PC-9 (cell line): ENCODE data around the gene ITSN1. TPM values are rescaled to one million over a fixed set of nuclear protein-coding genes. Genes with fewer than 3 reads are reported as not detected.

Source experiments
- BruUV-seq: library from RNA; stranded (reverse); fragments of 400-500 nt; replicated peaks from 2 replicates; lab custom pipeline; 2021; lab: Mats Ljungman, UMichigan
- CTCF ChIA-PET: fragments of 300-600 bp; sonication (Branson Sonifier 250); formaldehyde crosslinking; loops from one replicate; lab custom pipeline; 2022; ENCODE audit warnings: antibody characterized with exemption; lab: Charles Lee
- POLR2A ChIA-PET: fragments of 300-600 bp; sonication (Branson Sonifier 250); formaldehyde crosslinking; loops from one replicate; lab custom pipeline; 2022; ENCODE audit warnings: antibody characterized with exemption; ENCODE audit not compliant: unreplicated experiment; lab: Charles Lee
- DNase-seq, 2 experiments: peaks; one replicate each; pipeline versions ENCODE4 v3.0.0 to v3.0.0-alpha.2; 2015 to 2022; ENCODE audit warnings: mixed read lengths in 1 of 2
- H2AFZ ChIP-seq: fragments of 200-600 bp; sonication (generic); 2 replicates; pipeline ENCODE4 v1.8.1; 2017; ENCODE audit warnings: antibody characterized with exemption
- H3F3A ChIP-seq: fragments of 200-600 bp; sonication (generic); 2 replicates; pipeline ENCODE4 v1.8.1; 2017; ENCODE audit warnings: antibody characterized with exemption, mild to moderate bottlenecking, low read depth; ENCODE audit not compliant: insufficient read depth
- H3K27ac ChIP-seq: fragments of 200-600 bp; sonication (generic); 2 replicates; pipeline ENCODE4 v1.6.1; 2016; ENCODE audit warnings: mixed run types
- H3K27me3 ChIP-seq: fragments of 200-600 bp; sonication (generic); 2 replicates; pipeline ENCODE4 v1.6.1; 2016; ENCODE audit warnings: low read depth, mixed run types; ENCODE audit not compliant: insufficient read depth
- H3K36me3 ChIP-seq: fragments of 200-600 bp; sonication (generic); 2 replicates; pipeline ENCODE4 v1.6.1; 2016; ENCODE audit warnings: low read depth, mixed run types
- H3K4me1 ChIP-seq: fragments of 200-600 bp; sonication (generic); replicated peaks from 2 replicates; pipeline ENCODE4 v1.6.1; 2016; ENCODE audit warnings: mixed run types; ENCODE audit not compliant: insufficient read depth
- H3K4me2 ChIP-seq: fragments of 200-600 bp; sonication (generic); 2 replicates; pipeline ENCODE4 v1.6.1; 2017; ENCODE audit warnings: mixed run types
- H3K4me3 ChIP-seq: fragments of 200-600 bp; sonication (generic); 2 replicates; pipeline ENCODE4 v1.6.1; 2016; ENCODE audit warnings: mixed run types
- H3K79me2 ChIP-seq: fragments of 200-600 bp; sonication (generic); 2 replicates; pipeline ENCODE4 v1.6.1; 2017; ENCODE audit warnings: low read depth, mixed run types
- H3K9me2 ChIP-seq: fragments of 200-600 bp; sonication (generic); 2 replicates; pipeline ENCODE4 v1.8.1; 2017; ENCODE audit warnings: mild to moderate bottlenecking; ENCODE audit not compliant: insufficient read depth
- H3K9me3 ChIP-seq: fragments of 200-600 bp; sonication (generic); 2 replicates; pipeline ENCODE4 v1.8.1; 2016; ENCODE audit warnings: low read depth; ENCODE audit not compliant: insufficient read depth
- H4K20me1 ChIP-seq: fragments of 200-600 bp; sonication (generic); 2 replicates; pipeline ENCODE4 v1.8.1; 2017; ENCODE audit not compliant: insufficient read depth
- EZH2 ChIP-seq: fragments of 200-600 bp; sonication (generic); IDR thresholded peaks from 2 replicates; pipeline ENCODE4 v1.8.0; 2017; ENCODE audit warnings: antibody characterized with exemption, low read depth
- intact Hi-C: fragments of 100-400 bp; cut with micrococcal nuclease; formaldehyde crosslinking; loops from one replicate; pipeline ENCODE4 v1.10.0; 2022; ENCODE audit not compliant: unreplicated experiment
- total RNA-seq: library from RNA; stranded (reverse); gene quantifications from 2 replicates; pipeline ENCODE4 v1.2.3, GENCODE V29; 2021
- TF ChIP-seq, protein P1 (sequence below): fragments of 200-600 bp; sonication (generic); conservative IDR thresholded peaks from 2 replicates; pipeline ENCODE4 v1.6.1; 2017; ENCODE audit warnings: mixed run types, antibody characterized with exemption, mild to moderate bottlenecking, moderate library complexity

ITSN1 gene
- total RNA-seq, 1 experiment from 2014 or later = 46.3 TPM

DNA sequence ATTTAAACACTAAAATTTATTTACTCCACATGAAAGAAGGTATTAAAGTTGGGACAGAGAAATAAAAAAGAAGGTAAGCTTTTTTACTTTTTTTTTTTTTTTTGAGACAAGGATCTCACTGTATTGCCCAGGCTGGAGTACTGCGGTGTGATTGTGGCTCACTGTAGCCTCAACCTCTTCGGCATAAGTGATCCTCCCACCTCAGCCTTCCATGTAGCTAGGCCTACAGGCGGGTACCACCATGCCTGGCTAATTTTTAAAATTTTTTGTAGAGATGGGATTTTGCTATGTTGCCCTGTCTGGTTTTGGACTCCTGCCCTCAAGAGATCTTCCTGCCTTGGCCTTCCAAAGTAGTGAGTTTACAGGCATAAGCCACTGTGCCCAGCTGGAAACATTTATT is 106.6 kb downstream of the ITSN1 start:
- Histone ChIP-seq H3K36me3 (no peaks in the 10 kb centered on the region), H3K9me2 (no peaks in the 10 kb centered on the region), H3F3A (no peaks in the 10 kb centered on the region), H4K20me1 (no peaks in the 10 kb centered on the region), H3K4me3 (no peak overlapping the region), H3K4me1 (no peaks in the 10 kb centered on the region), H3K9me3 (peaks cover 12% of the 10 kb centered on the region; the same call in 1 of the 2 replicates), H3K27ac (no peak overlapping the region), H3K27me3 (no peaks in the 10 kb centered on the region), H3K79me2 (no peaks in the 10 kb centered on the region), H3K4me2 (no peak overlapping the region), H2AFZ (no peak overlapping the region)
- TF ChIP-seq, protein P1, sequence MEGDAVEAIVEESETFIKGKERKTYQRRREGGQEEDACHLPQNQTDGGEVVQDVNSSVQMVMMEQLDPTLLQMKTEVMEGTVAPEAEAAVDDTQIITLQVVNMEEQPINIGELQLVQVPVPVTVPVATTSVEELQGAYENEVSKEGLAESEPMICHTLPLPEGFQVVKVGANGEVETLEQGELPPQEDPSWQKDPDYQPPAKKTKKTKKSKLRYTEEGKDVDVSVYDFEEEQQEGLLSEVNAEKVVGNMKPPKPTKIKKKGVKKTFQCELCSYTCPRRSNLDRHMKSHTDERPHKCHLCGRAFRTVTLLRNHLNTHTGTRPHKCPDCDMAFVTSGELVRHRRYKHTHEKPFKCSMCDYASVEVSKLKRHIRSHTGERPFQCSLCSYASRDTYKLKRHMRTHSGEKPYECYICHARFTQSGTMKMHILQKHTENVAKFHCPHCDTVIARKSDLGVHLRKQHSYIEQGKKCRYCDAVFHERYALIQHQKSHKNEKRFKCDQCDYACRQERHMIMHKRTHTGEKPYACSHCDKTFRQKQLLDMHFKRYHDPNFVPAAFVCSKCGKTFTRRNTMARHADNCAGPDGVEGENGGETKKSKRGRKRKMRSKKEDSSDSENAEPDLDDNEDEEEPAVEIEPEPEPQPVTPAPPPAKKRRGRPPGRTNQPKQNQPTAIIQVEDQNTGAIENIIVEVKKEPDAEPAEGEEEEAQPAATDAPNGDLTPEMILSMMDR = no peak
- no peak for TF ChIP-seq EZH2
- intact Hi-C loops = no loop called here
- ChIA-PET CTCF (no interaction called here), POLR2A (no interaction called here)
- no peak for DNase-seq
- no TSS peak for BruUV-seq

DNA sequence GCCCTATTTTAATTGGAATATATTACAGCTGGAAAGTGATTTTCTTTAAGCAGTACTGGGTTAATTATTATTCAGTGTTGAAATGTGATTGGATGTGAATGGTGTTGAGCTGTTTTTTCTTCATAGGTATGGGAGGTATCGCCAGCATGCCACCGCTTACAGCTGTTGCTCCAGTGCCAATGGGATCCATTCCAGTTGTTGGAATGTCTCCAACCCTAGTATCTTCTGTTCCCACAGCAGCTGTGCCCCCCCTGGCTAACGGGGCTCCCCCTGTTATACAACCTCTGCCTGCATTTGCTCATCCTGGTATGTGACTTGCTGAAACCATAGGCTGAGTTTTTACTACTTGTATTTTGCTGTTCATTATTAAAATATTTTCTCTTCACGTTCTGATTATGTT is 107.7 kb downstream of the ITSN1 start:
- TF ChIP-seq, protein P1 = no peak
- TF ChIP-seq EZH2 = no peak
- ChIA-PET CTCF (no interaction called here), POLR2A (no interaction called here)
- BruUV-seq = no TSS peak
- DNase-seq = no peak
- Histone ChIP-seq H3K9me2 (no peaks in the 10 kb centered on the region), H3K36me3 (no peaks in the 10 kb centered on the region), H3K4me2 (no peak overlapping the region), H3K4me3 (no peak overlapping the region), H4K20me1 (no peaks in the 10 kb centered on the region), H3K27ac (no peak overlapping the region), H3F3A (no peaks in the 10 kb centered on the region), H3K27me3 (no peaks in the 10 kb centered on the region), H3K9me3 (peaks cover 12% of the 10 kb centered on the region; the same call in 1 of the 2 replicates), H2AFZ (no peak overlapping the region), H3K4me1 (no peaks in the 10 kb centered on the region), H3K79me2 (no peaks in the 10 kb centered on the region)
- intact Hi-C loops = no loop called here

DNA sequence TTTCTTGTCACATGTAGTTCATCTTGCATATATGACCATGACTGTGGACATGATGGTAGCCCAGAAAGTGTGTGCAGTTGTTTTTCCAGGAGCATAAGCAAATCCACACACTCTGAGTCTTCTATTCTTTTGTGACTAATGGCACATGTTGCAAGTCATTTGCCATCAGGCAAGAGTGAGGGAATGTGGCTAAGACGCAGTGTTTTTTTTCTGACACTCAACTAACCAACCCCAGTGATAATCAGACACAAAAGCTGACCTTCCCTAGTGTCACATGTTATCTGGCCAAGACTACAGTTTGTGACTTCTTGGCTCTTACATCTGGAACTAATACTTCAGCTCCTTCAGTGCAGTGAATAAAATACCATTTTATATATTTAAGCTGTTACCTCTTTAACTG is 108.8 kb downstream of the ITSN1 start:
- Histone ChIP-seq H4K20me1 (no peaks in the 10 kb centered on the region), H3F3A (no peaks in the 10 kb centered on the region), H3K36me3 (no peaks in the 10 kb centered on the region), H3K9me3 (peaks cover 12% of the 10 kb centered on the region; the same call in 1 of the 2 replicates), H2AFZ (no peak overlapping the region), H3K4me1 (no peaks in the 10 kb centered on the region), H3K4me2 (no peak overlapping the region), H3K27me3 (no peaks in the 10 kb centered on the region), H3K27ac (no peak overlapping the region), H3K4me3 (no peak overlapping the region), H3K79me2 (no peaks in the 10 kb centered on the region), H3K9me2 (no peaks in the 10 kb centered on the region)
- CTCF ChIA-PET = no interaction called here
- intact Hi-C loops = no loop called here
- POLR2A ChIA-PET = no interaction called here
- DNase-seq = no peak
- BruUV-seq = no TSS peak
- TF ChIP-seq EZH2 = no peak
- TF ChIP-seq, protein P1 = no peak
